GM18519 (cell line): Measurements from ENCODE around the gene ITGA2B.
A peak's percentile ranks its signal among the peaks of the same experiment; 100 is the strongest.
"Not testable (repeated sequence)": the region's sequence is repeated elsewhere in the genome, so short reads cannot be mapped to it uniquely, and the experiment has no call there.

Source experiments
- ATAC-seq: cut with Tn5 transposase; IDR thresholded peaks from one replicate; pipeline ENCODE4 v1.9.1; 2021; ENCODE audit warnings: mild to moderate bottlenecking, moderate library complexity; ENCODE audit not compliant: unreplicated experiment, low FRiP score

ITGA2B gene

DNA sequence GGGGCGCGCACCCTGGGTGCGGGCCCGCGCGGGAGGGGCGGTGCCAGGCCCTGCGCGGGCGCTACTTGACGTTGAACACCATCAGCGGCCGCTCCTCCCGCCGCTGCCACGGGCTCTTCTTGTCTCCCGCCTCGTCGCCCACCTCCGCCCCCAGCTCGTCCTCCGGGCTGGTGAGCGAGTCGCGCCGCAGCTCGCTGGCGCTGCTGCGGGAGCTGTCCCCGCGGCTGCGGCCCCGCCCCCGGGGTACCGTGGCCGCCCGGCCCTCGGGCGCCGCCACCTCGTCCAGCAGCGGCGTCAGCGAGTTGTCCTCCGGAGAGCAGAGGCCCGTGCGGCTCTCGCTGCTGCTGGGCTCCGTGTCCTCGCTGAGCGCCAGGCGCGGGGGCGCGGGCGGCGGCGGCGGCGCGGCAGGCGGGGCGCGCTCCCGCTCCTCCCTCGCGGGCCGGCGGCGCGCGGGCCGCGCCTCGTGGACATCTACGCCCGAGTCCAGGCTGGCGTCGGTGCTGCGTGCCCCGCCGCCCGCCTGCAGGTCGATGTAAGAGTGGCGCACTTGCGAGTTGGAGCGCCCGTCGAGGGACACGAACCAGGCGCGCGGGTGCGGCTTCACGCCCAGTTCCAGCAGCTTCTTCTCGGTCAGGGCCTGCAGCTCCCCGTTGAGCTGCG lies 35.6 kb downstream of the ITGA2B start:
- no peak for ATAC-seq

DNA sequence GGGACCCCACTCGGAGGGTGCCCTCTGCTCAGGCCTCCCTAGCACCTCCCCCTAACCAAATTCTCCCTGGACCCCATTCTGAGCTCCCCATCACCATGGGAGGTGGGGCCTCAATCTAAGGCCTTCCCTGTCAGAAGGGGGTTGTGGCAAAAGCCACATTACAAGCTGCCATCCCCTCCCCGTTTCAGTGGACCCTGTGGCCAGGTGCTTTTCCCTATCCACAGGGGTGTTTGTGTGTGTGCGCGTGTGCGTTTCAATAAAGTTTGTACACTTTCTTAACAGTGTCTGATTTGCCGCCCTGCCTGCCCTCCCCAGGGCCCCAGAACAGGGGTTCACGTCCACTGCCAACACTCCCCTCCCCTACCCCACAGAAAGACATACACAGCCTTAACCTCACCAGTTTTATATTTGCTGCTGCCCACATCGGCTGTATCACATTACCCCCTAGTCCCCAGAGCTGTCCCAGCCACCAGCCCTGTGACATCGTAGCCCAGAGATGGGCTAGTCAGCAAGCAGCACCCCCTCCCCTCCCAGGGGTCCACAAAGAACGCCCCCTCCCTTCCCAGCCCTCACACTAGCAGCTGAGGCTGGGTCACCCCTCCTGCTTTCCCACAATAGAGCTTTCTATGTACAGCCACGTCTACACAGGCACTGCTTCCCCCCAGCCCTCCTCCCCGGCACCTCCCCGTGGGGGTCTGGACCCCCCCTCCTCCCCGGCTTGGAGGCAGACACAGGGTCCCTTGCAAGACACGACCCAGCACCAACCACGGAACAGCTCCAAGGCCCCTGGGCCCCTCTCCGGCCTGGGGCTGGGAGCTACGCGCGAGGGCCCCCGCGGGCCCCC lies 36.4 kb downstream of the ITGA2B start:
- ATAC-seq = no peak

DNA sequence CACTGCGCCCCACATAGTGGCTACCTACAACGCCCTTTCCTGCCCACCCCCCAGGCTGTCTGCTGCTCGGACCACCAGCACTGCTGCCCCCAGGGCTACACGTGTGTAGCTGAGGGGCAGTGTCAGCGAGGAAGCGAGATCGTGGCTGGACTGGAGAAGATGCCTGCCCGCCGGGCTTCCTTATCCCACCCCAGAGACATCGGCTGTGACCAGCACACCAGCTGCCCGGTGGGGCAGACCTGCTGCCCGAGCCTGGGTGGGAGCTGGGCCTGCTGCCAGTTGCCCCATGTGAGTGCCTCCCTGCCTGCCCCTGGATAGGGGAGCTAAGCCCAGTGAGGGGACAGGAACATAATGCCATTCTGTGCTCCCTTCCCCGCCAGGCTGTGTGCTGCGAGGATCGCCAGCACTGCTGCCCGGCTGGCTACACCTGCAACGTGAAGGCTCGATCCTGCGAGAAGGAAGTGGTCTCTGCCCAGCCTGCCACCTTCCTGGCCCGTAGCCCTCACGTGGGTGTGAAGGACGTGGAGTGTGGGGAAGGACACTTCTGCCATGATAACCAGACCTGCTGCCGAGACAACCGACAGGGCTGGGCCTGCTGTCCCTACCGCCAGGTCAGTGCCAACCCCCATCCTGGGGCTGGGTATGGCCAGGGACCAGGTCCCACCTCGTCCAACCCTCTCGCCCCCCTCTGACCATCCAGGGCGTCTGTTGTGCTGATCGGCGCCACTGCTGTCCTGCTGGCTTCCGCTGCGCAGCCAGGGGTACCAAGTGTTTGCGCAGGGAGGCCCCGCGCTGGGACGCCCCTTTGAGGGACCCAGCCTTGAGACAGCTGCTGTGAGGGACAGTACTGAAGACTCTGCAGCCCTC lies 37.3 kb downstream of the ITGA2B start:
- ATAC-seq = no peak

DNA sequence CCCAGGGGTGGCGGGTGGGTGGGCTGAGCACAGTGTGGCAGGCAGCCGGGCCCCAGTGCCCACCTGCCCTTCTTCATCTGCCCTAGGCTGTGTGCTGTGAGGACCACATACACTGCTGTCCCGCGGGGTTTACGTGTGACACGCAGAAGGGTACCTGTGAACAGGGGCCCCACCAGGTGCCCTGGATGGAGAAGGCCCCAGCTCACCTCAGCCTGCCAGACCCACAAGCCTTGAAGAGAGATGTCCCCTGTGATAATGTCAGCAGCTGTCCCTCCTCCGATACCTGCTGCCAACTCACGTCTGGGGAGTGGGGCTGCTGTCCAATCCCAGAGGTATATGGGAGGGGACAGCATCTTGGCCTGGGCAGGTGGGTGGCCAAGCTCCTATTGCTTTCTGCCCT lies 38.0 kb downstream of the ITGA2B start:
- ATAC-seq = no peak

DNA sequence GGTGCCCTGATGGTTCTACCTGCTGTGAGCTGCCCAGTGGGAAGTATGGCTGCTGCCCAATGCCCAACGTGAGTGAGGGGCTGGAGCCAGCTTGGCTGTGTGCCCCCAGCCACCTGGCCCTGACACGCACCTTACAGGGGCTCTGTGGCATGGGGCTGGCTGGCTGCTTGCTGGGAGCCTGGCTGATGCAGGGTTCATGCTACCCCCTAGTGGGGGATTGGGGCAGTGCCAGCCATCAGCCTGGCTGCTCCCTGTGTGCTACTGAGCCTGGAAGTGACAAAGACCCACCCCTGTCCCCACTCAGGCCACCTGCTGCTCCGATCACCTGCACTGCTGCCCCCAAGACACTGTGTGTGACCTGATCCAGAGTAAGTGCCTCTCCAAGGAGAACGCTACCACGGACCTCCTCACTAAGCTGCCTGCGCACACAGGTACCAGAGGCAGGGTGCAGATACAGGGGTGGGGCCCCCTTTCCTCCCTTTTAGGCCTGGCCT lies 38.7 kb downstream of the ITGA2B start:
- ATAC-seq = no peak

DNA sequence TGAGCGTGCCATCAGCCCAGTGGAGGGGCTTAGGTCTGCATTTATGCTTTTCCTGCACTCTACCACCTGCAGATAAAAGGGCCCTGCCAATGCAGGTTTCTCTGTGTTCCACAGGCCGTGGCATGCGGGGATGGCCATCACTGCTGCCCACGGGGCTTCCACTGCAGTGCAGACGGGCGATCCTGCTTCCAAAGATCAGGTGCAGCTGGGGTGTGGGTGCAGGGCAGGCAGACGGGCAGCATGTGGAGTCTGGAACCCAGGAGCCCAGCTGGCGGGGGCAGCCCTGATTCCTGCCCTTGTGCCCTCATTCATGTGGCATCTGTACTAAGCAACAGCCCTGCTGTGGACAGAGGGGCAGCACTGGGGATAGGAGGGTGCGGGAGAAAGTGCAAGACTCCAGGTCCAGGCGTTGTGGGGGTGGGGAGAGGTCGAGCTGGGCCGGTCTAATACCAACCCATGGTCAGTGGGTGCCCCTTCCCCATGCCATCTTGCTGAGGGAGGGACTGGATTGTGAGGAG lies 39.8 kb downstream of the ITGA2B start:
- ATAC-seq = no peak

DNA sequence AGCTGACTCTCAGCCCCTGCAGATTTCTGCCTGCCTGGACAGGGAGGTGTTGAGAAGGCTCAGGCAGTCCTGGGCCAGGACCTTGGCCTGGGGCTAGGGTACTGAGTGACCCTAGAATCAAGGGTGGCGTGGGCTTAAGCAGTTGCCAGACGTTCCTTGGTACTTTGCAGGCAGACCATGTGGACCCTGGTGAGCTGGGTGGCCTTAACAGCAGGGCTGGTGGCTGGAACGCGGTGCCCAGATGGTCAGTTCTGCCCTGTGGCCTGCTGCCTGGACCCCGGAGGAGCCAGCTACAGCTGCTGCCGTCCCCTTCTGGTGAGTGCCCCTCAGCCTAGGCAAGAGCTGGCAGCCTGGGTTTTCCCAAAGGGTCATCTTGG lies 40.5 kb downstream of the ITGA2B start:
- no peak for ATAC-seq

DNA sequence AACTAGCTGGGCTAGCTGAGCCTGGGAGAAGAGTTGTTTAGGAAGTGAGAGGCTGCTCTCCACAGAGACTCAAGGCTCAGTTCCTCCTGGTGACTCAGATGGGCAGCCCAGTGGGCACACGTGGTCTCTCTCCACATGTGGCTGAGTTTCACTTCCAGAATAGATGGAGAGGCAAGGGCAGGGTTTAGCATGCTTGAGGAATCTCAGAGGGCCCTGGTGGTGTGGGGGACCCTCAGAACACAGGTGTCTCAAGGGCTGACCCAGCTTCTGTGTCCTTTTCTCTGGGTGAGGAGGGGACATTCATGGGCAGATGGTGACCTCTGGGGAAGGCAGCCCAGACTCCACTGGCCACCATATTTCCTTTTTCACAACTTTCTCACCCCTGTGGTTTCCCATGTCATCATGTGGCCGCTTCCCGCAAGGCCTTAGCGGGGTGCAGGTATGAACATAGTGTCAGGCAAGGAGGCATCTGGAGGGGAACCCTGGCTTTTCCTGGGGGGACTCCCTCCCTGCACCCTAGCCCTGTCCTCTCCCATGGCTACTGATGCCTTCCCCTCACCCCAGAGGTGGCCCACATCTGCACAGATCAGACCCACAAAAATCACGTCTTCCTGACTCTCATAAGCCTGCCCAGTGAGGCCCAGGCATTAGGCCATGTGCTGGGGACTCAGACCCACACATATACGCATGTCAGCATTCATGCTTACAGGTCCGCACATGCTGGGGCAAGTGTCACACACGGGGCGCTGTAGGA lies 41.0 kb downstream of the ITGA2B start:
- peak; percentile 28 for ATAC-seq

DNA sequence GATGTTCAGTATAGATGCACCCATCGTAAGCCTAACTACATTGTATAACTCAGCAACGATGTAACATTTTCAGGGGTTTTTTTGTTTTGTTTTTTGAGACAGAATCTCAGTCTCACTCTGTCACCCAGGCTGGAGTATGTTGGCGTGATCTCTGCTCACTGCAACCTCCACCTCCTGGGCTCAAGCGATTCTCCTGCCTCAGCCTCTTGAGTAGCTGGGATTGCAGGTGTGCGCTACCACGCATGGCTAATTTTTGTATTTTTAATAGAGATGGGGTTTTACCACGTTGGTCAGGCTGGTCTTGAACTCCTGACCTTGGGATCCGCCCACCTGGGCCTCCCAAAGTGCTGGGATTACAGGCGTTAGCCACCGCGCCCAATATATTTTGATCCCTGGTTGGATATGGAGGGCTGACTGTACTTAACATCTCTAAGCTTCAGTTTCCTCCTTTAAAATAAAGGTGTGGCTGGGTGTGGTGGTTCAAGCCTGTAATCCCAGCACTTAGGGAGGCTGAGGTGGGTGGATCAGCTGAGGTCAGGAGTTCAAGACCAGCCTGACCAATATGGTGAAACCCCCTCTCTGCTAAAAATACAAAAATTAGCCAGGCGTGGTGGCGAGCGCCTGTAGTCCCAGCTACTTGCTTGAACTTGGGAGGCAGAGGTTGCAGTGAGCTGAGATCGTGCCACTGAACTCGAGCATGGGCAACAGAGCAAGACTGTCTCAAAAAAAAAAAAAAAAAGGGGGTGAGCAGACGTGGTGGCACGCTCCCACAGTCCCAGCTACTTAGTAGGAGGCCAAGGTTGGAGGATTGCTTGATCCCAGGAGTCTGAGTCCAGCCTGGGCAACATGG lies 42.0 kb downstream of the ITGA2B start:
- ATAC-seq = not testable (repeated sequence)

DNA sequence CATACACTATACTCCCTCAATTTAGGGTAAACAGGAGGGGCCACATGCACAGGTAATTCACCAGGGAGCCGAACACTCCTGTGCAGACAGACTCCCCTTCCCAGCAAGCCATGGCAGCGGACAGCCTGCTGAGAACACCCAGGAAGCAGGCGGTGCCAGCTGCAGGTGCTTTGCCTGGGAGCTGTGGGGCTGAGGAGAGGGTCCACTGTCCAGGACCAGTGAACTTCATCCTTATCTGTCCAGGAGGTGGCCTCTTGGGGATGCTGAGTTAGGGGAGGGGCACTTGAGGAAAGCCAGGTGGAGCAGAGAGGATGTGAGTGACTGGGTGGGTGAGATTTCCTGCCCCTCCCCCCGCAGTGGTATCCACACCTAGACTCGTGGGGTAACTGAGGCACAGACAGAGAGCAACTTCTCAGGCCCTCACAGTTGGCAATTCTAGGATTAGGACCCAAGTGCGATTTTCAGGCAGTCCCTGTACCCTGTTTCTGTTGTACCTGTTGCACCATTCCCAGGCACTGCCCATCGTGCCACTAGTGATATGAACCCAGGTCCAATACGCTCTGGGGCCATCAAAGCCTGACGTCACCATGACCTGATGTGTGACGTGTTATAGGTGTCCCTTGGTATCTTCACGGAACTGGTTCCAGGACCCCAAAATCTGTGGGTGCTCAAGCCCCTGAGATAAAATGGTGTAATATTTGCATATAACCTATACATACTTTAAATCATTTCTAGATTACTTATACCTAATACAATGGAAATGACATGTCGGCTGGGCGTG lies 43.2 kb downstream of the ITGA2B start:
- ATAC-seq = no peak

DNA sequence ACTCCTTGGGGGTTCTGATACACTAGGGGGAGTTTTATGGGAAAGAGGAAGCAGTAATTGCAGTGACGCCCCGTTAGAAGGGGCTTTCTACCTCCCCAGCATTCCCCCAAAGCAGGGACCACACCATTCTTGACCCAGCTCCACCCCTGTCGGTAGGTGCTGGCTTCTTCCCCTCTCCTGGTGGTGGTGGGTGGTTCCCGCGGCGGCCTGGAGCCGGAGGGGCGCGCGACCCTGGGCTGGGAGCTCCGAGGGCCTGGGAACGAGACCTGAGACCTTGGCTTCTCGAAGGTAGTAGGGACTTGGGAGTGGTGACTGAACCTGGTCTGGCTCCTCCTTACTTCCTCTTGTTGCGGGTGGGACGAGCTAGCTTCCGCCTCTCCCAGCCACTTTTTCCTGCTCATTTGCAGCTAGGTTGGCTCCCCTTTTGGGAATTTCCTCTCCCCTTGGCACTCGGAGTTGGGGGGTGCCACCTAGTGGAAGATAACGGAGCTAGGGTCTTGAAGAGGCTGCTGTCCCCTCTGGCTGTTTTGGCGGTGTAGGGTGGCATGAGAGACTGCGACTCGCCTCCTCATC lies 43.9 kb downstream of the ITGA2B start:
- no peak for ATAC-seq

DNA sequence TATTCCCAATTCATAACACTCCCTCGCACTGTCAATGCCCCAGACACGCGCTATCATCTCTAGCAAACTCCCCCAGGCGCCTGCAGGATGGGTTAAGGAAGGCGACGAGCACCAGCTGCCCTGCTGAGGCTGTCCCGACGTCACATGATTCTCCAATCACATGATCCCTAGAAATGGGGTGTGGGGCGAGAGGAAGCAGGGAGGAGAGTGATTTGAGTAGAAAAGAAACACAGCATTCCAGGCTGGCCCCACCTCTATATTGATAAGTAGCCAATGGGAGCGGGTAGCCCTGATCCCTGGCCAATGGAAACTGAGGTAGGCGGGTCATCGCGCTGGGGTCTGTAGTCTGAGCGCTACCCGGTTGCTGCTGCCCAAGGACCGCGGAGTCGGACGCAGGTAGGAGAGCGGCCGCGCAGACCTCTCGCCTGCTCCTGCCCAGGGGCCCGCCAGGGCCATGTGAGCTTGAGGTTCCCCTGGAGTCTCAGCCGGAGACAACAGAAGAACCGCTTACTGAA lies 44.5 kb downstream of the ITGA2B start, which contains the start of gene GRN:
Gene GRN, plus strand, starts transcription at position 364 of the 515 bp plus-strand sequence. CDS start 3,863 bp downstream, outside the sequence.
- ATAC-seq = peak; percentile 44

DNA sequence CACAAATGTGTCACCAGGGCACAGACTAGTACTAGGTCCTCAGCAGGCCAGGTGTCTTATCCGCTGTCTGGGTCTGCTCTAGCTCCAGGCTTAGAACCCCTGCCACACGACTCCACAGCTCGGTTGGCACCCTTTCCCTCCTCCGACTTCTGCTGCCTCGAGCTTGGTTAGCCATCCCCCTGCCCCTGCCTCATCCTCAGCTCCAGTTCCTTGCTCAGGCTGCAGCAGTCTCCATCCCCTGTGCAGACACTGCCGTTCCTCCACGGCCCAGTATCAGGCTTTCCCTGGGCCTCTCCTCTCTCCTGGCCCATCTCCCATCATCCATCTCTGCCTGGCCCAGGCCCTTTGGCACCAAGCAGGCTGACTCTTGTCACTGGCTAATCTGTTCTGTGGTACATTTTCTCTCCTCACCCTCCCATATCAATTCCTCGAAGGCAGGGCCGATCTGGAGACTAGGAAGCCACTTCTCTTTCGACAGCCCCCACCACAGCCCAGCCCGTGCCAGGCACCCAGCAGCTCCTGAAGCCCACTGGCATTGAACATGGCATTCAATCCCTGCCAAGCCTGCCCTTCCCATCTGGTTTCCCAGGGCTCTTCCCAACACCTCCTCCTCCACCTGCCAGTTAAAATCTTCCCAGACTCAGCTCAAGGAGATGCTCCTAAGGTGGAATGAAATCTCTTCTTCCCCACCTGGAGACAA lies 45.8 kb downstream of the ITGA2B start:
- no peak for ATAC-seq

DNA sequence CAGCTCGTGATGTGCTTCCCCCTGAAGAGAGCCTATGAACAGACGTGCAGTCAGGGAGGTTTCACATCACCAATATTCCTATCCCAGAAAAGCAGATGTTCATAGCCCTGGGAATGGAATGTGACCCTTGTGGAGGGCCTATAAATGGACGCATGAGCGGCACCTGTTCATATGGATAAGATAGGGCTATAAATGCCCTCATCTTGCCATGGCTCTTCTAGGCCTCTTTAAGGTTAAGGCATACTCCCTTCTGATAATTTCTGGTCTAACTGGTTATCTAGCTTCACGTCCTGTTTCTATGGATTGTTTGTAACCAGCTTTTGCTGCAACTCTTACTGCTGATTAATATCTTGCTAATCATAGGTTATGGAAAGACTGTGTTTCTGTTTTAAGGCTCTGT lies 48.9 kb downstream of the ITGA2B start:
- not testable (repeated sequence) for ATAC-seq

DNA sequence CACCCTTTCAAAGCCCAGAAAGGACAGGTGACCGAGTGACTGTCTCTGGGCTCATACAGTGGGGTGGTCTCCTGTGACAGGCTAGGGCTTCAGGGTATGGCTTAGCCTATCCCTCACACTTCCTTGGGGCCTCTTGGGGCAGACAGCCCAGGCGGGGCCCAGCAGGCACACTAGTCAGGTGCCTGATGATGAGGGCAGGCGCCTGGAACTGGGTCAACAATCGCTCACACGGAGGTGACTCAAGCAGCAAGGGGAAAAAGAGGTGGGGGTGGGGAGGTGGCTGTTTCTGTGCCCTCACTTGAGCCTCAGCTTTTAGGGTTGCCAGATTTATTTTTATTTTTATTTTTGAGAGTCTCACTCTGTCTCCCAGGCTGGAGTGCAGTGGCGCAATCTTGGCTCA lies 50.7 kb downstream of the ITGA2B start:
- no peak for ATAC-seq

DNA sequence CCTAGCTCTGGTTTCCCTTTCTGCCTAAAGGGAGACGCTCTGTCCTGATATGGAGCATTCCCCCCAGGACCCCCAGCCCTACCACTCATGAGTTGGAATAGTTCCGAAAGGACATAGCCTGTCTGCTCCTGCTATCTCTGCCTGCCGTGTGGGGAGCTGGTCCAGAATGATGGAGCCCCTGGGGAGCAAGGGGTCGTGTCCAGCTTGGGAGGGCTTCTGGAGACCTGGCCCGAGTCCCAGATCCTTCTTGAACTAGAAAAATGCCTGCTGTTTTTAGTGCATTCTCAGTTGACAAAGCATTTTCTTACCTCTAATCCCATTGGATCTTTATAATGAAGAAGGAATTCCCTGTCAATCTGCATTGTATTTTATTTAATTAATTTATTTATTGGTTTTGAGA lies 53.5 kb downstream of the ITGA2B start:
- ATAC-seq = no peak

DNA sequence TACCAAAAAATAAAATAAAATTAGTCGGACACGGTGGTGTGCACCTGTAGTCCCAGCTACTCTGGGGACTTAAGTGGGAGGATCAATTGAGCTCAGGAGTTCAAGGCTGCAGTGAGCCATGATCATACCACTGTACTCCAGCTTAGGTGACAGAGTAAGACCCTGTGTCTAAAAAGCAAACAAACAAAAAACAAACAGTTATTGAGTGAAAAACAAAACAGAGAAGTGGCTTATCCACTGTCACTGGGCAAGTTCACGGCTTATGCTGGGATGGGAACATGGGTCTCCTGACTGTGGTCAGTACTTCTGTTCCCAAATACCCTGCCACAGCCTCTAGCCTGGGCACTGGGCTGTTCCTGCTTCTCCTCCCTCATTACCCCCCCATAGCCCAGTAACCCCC lies 53.9 kb downstream of the ITGA2B start:
- ATAC-seq = no peak
